Endodermal cell (in vitro differentiated cells): ENCODE results near the gene IRF9. TPM values are rescaled to one million over a fixed set of nuclear protein-coding genes. Genes with fewer than 3 reads are reported as not detected.

ENCODE experiments used
- DNase-seq: peaks from one replicate; pipeline ENCODE4 v3.0.0-alpha.2; 2017
- H3K27ac ChIP-seq: 2 replicates; pipeline ENCODE4 v1.5.1; 2013; ENCODE audit warnings: mild to moderate bottlenecking, low read depth, low read length, moderate library complexity
- H3K27me3 ChIP-seq: 2 replicates; pipeline ENCODE4 v1.6.1; 2013; ENCODE audit warnings: mild to moderate bottlenecking, low read length, moderate library complexity; ENCODE audit not compliant: insufficient read depth, control insufficient read depth, poor library complexity, severe bottlenecking
- H3K36me3 ChIP-seq: 2 replicates; pipeline ENCODE4 v1.7.0; 2013; ENCODE audit warnings: mild to moderate bottlenecking, low read length, moderate library complexity; ENCODE audit not compliant: control insufficient read depth, insufficient read depth
- H3K4me1 ChIP-seq: one replicate; pipeline ENCODE4 v1.7.0; 2013; ENCODE audit warnings: low read length; ENCODE audit not compliant: control insufficient read depth, insufficient read depth
- H3K4me3 ChIP-seq: 2 replicates; pipeline ENCODE4 v1.5.1; 2013; ENCODE audit warnings: mild to moderate bottlenecking, low read length, moderate library complexity
- H3K9ac ChIP-seq: 2 replicates; pipeline ENCODE4 v1.6.1; 2013; ENCODE audit warnings: mild to moderate bottlenecking, low read length, moderate library complexity; ENCODE audit not compliant: poor library complexity, severe bottlenecking; ENCODE audit errors: extremely low read depth
- H3K9me3 ChIP-seq: 2 replicates; pipeline ENCODE4 v1.6.1; 2013; ENCODE audit warnings: mild to moderate bottlenecking, low read length, moderate library complexity; ENCODE audit not compliant: control insufficient read depth
- H3K27ac Mint-ChIP-seq: 2 replicates; pipeline ENCODE4 v1.8.0; 2020; ENCODE audit warnings: mixed read lengths
- H3K27me3 Mint-ChIP-seq: 2 replicates; pipeline ENCODE4 v1.8.0; 2021; ENCODE audit warnings: mild to moderate bottlenecking, mixed read lengths; ENCODE audit not compliant: insufficient read depth
- H3K36me3 Mint-ChIP-seq: 2 replicates; pipeline ENCODE4 v1.8.0; 2020; ENCODE audit warnings: low read depth, mixed read lengths
- H3K4me1 Mint-ChIP-seq: 2 replicates; pipeline ENCODE4 v1.8.0; 2020; ENCODE audit warnings: mixed read lengths
- H3K4me3 Mint-ChIP-seq: 2 replicates; pipeline ENCODE4 v1.8.0; 2020; ENCODE audit warnings: mild to moderate bottlenecking, moderate library complexity, mixed read lengths
- H3K9me3 Mint-ChIP-seq: 2 replicates; pipeline ENCODE4 v1.8.0; 2020; ENCODE audit warnings: mild to moderate bottlenecking, mixed read lengths
- WGBS, 2 experiments: methylation state at CpG; one replicate each; pipeline versions ENCODE4 v1.1.5 to v1.1.7; 2013; ENCODE audit warnings: missing lambda C conversion rate in 2 of 2, mixed read lengths in 1 of 2; ENCODE audit not compliant: insufficient coverage in 1 of 2, insufficient read length in 1 of 2; 5-methylcytosine and 5-hydroxymethylcytosine counted together
- total RNA-seq, 2 donors: library from RNA; stranded (reverse); fragmentation: NEBNext Ultra II Directional in 1 of 2; extraction: Animal tissue kit (Norgen Biotek cat#: 25700) in 1 of 2; gene quantifications; 2 replicates in 1 of 2; 3 replicates in 1 of 2; pipeline ENCODE4 v1.2.1, GENCODE V29; 2021
- TF ChIP-seq, protein P1 (sequence below): fragments of 200-600 bp; sonication (generic); conservative IDR thresholded peaks from 2 replicates; pipeline ENCODE4 v1.5.0; 2021; ENCODE audit warnings: antibody characterized with exemption, mild to moderate bottlenecking

Gene IRF9
- total RNA-seq, 2 donors from 2014 or later: 13.6 to 26.9 TPM

DNA sequence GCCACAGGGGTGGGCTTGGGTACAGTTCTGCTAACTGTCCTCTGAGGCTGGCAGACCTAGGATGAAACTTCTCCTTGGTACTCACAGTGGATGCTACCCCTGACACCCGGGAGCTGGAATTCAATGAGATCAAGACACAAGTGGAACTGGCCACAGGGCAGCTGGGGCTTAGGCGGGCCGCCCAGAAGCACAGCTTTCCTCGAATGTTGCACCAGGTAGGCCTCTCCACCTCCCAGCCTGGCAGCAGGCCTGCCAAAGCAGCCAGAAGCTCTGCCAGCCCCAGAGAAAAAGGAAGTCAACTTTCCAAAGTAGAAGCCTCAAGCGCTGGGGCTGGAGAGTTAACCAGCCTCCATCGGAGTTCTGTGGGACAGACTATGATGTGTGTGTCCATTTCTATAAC is 43.9 kb upstream of the IRF9 start:
- Histone ChIP-seq H3K27ac (no peak overlapping the region), H3K36me3 (peaks cover 47% of the 10 kb centered on the region), H3K4me1 (no peaks in the 10 kb centered on the region), H3K9me3 (no peaks in the 10 kb centered on the region), H3K27me3 (no peaks in the 10 kb centered on the region), H3K9ac (no peak overlapping the region), H3K4me3 (no peak overlapping the region)
- peaks cover 15% of the 10 kb centered on the region for H3K4me1 Mint-ChIP-seq
- no peak overlapping the region for H3K27ac Mint-ChIP-seq
- H3K4me3 Mint-ChIP-seq: no peak overlapping the region
- H3K9me3 Mint-ChIP-seq: no peaks in the 10 kb centered on the region
- H3K27me3 Mint-ChIP-seq: no peaks in the 10 kb centered on the region
- no peak for DNase-seq
- 90 to 97% methylated on average over 4 to 6 of the region's 6 CpGs for WGBS, 2 experiments
- TF ChIP-seq, protein P1, sequence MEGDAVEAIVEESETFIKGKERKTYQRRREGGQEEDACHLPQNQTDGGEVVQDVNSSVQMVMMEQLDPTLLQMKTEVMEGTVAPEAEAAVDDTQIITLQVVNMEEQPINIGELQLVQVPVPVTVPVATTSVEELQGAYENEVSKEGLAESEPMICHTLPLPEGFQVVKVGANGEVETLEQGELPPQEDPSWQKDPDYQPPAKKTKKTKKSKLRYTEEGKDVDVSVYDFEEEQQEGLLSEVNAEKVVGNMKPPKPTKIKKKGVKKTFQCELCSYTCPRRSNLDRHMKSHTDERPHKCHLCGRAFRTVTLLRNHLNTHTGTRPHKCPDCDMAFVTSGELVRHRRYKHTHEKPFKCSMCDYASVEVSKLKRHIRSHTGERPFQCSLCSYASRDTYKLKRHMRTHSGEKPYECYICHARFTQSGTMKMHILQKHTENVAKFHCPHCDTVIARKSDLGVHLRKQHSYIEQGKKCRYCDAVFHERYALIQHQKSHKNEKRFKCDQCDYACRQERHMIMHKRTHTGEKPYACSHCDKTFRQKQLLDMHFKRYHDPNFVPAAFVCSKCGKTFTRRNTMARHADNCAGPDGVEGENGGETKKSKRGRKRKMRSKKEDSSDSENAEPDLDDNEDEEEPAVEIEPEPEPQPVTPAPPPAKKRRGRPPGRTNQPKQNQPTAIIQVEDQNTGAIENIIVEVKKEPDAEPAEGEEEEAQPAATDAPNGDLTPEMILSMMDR: no peak
- peaks cover 42% of the 10 kb centered on the region for H3K36me3 Mint-ChIP-seq

DNA sequence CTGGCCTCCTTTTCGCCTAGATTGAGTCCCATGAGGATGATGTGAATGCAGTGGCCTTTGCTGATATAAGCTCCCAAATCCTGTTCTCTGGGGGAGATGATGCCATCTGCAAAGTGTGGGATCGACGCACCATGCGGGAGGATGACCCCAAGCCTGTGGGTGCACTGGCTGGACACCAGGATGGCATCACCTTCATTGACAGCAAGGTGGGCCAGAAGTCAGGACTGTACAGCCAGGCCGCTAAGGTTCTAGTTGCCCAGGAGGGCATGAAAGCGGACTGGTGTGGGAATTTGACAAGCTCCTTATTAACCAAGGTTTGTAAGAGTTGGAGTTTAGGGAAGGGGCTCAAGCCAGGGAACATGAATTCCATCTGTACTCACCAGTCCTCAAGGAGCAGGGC is 41.4 kb upstream of the IRF9 start:
- H3K36me3 Mint-ChIP-seq: peaks cover 55% of the 10 kb centered on the region
- H3K27me3 ChIP-seq: no peaks in the 10 kb centered on the region
- H3K4me1 Mint-ChIP-seq: peaks cover 19% of the 10 kb centered on the region
- H3K4me3 ChIP-seq: no peak overlapping the region
- H3K27ac ChIP-seq: no peak overlapping the region
- peaks cover 66% of the 10 kb centered on the region for H3K36me3 ChIP-seq
- WGBS, 2 experiments: 96 to 100% methylated on average over 3 to 6 of the region's 6 CpGs
- no peaks in the 10 kb centered on the region for H3K9me3 Mint-ChIP-seq
- no peak for DNase-seq
- H3K9ac ChIP-seq: no peak overlapping the region
- no peaks in the 10 kb centered on the region for H3K4me1 ChIP-seq
- no peak overlapping the region for H3K4me3 Mint-ChIP-seq
- TF ChIP-seq, protein P1: no peak
- H3K27ac Mint-ChIP-seq: no peak overlapping the region
- H3K9me3 ChIP-seq: no peaks in the 10 kb centered on the region
- H3K27me3 Mint-ChIP-seq: no peaks in the 10 kb centered on the region

DNA sequence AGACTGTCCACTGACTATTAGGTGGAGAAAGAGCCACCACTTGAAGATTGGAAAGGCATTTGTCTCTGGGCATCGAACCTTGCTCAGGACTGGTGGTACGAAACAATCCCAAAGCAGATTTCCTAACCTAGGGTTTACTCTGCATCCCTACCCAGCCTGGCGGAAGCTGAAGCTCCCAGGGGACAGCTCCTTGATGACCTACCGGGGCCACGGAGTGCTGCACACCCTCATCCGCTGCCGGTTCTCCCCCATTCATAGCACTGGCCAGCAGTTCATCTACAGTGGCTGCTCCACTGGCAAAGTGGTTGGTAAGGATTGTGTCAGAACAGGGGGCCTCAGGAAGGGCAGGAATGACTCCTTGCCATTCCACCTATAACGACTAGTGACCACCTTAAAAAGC is 39.9 kb upstream of the IRF9 start:
- Mint-ChIP-seq H3K4me1 (peaks cover 9% of the 10 kb centered on the region), H3K4me3 (no peak overlapping the region), H3K36me3 (peaks cover 59% of the 10 kb centered on the region), H3K9me3 (no peaks in the 10 kb centered on the region), H3K27me3 (no peaks in the 10 kb centered on the region), H3K27ac (no peak overlapping the region)
- Histone ChIP-seq H3K9me3 (no peaks in the 10 kb centered on the region), H3K27ac (no peak overlapping the region), H3K4me3 (no peak overlapping the region), H3K36me3 (peaks cover 65% of the 10 kb centered on the region), H3K4me1 (no peaks in the 10 kb centered on the region), H3K9ac (no peak overlapping the region), H3K27me3 (no peaks in the 10 kb centered on the region)
- TF ChIP-seq, protein P1: no peak
- DNase-seq: no peak
- 95 to 97% methylated on average over 7 to 8 of the region's 8 CpGs for WGBS, 2 experiments
